LHCN-M2 (cell line): ENCODE results near the gene MYRFL. TPM values are rescaled to one million over a fixed set of nuclear protein-coding genes. Genes with fewer than 3 reads are reported as not detected.
"Not testable (repeated sequence)": the region's sequence is repeated elsewhere in the genome, so short reads cannot be mapped to it uniquely, and the experiment has no call there.

Experiments used
- DNase-seq: peaks from one replicate; pipeline ENCODE4 v3.0.0-alpha.2; 2012; ENCODE audit warnings: low read depth
- total RNA-seq: library from RNA; depleted of rRNA; stranded (reverse); fragments of >200 nt; gene quantifications from 2 replicates; pipeline ENCODE4 v1.2.3, GENCODE V29; 2014

Gene MYRFL
- total RNA-seq, 1 experiment from 2014 or later, result not detected

DNA sequence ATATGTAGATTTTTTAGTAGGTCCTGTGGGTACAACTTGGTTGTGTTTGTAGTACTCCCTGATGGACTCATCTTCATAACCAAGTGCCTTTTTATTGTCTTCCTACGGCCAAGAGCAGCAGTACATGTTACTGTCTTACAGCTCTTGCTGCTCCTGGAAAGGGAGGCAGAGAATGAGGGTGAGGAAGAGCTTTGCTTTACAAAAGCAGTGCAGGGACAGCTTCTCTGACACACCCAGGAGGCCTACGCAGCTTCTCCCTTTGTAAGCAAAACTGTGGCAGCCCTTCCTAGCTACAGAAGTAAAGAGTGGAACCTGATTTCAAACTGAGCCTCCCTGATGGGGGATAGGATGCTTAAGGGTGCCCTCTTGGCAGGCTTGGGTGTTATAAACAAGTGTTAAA, 18.6 kb downstream of the MYRFL start:
- DNase-seq, result no peak

DNA sequence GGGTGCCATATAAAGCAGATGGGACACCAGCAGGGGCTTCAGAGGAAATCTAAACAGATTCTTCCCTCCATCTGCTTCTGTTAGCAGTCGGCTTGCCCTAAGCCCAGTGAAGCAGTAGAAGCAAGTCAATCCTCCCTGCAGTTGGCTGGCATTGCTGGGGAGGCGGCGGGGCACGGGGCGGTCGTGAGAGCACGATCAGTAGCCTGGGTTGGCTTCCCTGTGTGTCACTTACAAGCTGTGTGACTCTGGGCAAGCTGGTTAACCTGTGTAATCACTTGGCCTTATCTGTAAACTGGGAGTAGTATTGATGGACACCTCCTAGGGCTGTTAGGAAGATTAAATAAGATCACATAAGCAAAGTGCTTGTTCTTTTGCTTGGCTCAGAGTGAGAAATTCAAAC, 19.4 kb downstream of the MYRFL start:
- no peak for DNase-seq

GRCh38 chr12:69844836-69845235, 19.8 kb downstream of the MYRFL start:
- no peak for DNase-seq

- no peak for DNase-seq
These were observed 21.9 kb downstream of the MYRFL start for GRCh38 chr12:69846976-69847375.

DNA sequence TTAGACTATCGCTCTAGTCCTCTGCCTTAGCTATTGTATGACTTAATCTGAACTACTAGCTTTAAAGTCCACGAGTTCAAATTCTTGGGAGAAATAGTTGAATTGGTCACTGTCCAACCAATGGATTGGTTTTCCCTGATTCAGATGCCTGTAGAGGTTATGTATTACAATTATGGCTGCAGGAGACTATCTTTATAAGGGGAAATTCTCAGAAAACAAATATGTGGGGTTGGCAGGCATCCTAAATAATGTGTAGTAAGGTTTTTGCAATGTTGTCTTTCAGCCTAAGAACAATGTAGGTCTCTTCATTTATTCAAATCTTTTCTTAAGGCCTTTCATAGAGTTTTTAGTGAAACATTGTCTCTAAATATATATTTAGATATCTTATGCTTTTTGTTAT, 26.9 kb downstream of the MYRFL start:
- no peak for DNase-seq

DNA sequence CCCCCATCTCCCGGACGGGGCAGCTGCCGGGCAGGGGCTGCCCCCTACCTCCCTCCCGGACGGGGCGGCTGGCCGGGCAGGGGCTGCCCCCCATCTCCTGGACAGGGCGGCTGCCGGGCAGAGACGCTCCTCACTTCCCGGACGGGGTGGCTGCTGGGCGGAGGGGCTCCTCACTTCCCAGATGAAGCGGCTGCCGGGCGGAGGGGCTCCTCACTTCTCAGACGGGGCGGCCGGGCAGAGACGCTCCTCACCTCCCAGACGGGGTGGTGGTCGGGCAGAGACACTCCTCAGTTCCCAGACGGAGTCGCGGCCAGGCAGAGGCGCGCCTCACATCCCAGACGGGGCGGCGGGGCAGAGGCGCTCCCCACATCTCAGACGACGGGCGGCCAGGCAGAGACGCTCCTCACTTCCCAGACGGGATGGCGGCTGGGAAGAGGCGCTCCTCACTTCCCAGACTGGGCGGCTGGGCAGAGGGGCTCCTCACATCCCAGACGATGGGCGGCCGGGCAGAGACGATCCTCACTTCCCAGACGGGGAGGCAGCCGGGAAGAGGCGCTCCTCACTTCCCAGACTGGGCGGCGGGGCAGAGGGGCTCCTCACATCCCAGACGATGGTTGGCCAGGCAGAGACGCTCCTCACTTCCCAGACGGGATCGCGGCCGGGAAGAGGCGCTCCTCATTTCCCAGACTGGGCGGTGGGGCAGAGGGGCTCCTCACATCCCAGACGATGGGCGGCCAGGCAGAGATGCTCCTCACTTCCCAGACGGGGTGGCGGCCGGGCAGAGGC, 28.3 kb downstream of the MYRFL start:
- DNase-seq, result not testable (repeated sequence)

- DNase-seq, result no peak
These were observed 41.7 kb downstream of the MYRFL start for GRCh38 chr12:69866698-69867097.

- DNase-seq, result no peak
These were observed 43.7 kb downstream of the MYRFL start for GRCh38 chr12:69868695-69869094.

DNA sequence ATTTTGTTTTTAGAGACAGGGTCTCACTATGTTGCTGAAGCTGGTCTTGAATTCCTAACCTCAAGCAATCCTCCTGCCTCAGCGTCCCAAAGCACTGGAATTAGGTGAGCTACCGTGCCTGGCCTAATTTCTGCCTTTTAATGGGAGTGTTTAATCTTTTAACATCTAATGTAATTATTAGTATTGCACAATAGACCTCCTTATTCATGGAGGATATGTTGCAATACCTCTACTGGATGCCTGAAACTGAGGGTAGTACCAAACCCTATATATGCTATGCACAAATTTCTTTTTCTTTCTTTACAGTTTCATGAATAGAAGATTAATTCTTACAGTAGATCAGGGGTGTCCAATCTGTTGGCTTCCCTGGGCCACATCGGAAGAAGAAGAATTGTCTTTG, 47.8 kb downstream of the MYRFL start:
- no peak for DNase-seq

DNA sequence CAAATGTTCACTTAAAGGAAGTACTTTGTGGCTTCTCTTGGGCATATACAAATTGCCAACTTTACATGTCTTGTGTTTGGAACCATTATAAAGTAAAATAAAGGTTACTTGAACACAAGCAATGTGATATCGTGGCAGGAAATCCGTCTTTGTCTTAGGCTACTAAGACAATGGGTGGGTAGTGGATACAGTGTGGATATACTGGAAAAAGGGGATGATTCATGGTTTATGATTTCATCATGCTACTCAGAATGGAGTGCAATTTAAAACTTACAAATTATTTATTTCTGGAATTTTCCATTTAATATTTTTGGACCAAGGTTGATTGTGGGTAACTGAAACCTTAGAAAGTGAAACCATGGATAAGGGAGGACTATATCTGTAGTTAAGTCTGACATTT, 48.4 kb downstream of the MYRFL start:
- DNase-seq, result peak; percentile 30

DNA sequence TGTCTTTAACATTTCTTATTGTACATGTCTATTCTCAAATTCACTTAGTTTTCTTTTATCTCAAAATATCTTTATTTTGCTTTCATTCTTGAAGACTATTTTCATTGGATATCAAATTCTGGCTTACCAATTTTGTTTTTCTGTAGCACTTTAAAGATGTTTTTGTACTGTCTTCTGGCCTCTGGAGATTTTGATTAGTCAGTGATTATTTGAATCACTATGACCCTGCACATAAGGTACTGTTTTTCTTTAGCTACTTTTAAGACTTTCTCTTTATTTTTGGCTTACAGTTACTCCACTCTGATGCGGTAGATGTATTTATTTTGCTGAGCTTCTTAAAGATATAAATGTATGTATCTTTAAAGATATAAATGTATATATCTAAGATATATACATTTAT, 49.6 kb downstream of the MYRFL start:
- no peak for DNase-seq

DNA sequence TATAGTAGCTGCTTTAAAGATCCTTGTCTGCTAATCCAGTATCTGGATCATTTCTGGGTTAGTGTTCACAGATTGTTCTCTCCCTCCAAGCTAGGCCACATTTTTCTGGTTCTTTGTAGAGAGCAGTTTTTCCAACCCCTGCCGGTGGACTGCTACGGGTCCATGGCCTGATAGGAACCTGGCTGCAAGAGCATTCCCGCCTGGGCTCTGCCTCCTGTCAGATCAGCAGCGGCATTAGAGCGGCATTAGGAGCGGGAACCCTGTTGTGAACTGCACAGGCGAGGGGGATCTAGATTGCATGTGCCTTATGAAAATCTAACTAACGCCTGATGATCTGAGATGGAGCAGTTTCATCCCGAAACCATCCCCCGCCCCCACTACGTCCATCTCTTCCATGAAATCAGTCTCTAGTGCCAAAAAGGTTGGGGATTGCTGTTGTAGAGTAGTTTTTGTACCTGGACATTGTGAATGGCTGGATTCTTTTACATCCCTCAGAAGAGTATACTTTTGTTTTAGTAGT, 50.4 kb downstream of the MYRFL start:
- DNase-seq, result no peak

DNA sequence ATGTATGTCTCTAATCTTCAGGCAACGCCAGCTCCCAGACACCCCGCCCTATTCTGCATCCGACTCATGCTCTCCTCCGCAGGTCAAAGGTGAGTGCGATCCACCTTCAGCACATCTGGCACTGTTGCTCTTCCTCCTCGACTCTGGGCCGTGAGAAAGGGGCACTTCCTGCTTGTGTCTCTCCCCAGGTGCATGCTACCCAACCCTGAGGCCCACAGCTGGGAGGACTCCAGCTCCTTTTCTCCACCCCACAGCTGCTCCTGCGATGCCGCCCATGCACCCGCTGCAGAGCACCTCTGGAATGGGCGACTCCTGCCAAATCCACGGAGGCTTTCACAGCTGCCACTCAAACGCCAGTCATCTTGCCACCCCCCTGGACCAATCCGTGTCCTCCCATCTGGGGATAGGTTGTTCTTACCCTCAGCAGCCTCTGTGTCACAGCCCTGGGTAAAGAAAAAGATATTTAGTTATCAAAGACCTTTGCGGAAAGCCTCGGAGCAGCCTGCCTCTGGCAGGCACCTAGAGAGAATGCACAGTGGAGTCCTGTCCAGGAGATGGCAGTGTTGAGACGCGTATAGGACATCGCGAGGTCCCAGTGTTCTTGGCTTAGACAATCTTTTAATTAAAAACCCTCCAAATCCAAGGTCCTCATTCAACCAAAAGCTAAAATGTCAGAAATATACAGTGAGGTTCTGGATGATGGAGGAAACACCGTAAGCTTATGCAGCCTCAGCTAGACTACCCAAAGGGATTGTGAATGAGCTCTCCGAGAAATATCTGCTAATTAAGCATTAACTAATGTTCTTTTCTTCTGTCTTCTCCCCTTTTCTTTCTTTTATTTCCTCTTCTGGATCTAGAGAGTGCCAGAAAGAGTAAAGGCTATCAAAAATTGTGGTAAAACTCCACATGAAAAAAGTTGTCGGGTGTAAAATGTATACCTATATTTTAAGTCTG, 54.3 kb downstream of the MYRFL start:
- DNase-seq, result peak; percentile 70

DNA sequence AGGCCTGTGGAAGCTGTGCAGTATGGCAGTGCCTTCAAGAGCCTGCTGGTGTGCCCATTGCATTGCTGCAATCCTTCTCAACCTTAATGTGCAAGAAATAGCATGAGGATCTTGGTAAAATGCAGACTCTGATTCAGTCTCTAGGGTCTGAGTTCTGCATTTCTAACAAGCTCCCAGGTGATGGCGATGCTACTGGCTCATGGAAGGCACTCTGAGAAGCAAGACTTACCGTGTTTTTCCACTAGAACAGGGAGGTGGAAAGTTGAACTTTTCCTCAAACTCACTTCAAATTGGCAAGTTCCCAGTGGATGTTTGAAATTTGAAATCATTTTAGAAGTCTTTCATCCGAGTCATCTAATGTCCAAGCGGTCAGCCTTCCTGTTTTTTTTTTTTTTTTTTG, 55.5 kb downstream of the MYRFL start:
- DNase-seq, result peak; percentile 32

GRCh38 chr12:69881771-69882170, 56.7 kb downstream of the MYRFL start:
- DNase-seq, result no peak

DNA sequence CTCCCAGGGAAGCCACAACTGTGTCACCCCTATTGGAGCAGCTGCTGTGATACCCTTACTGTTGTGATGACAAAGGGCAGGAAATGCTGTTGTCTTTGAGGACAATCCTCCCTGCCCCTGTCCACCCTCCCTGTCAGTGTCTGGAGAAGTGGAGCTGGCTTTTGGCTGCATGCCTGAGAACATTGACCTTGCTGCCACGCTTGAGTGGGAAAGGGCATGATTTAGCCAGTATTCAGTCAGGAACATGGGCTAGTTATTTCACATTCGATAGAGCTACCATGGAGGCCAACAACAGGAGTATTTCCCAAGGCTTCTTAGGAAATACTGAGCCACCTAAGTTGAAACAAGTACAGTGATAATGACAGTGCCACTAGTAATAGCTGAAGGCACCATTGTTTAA, 59.4 kb downstream of the MYRFL start:
- DNase-seq, result no peak

DNA sequence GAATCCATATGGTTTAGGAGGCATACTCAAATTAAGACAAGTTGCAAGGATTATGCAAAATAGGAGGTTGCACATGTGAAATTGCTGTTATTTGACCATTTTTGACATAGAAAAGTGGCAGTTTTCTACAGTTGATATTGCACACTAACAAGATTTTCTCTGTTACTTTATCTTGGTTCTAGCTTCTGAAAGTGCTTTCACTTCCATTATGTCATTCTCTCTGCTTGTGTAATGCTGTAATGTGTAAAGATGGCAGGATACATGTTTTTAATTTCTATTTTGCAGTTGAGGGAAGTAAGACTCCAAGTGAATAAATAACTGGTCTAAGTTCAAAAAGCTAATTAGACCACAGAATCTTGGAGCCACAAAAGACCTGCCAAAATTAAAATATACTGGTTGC, 60.6 kb downstream of the MYRFL start:
- no peak for DNase-seq

- DNase-seq, result no peak
These were observed 61.1 kb downstream of the MYRFL start for GRCh38 chr12:69886109-69886508.

- DNase-seq, result no peak
These were observed 61.7 kb downstream of the MYRFL start for GRCh38 chr12:69886715-69887114.

DNA sequence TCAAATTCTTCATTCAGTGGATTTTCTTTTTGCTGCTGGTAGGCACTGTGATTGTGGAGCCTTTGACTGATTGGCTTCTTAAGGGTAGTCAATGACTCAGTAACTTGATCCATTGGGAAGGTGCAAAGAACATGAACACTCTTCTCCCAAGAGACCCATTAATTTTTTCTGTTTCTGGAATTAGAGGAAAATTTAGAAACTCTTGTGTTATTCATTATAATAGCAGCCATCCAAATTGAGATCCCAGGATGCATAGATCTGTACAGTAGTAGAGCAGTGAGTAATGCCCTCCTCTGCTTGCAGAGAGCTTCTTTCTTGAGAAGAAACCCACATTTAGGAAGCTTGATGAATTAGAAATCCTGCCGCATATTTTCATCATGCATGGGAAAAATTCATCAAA, 63.9 kb downstream of the MYRFL start:
- DNase-seq, result no peak

DNA sequence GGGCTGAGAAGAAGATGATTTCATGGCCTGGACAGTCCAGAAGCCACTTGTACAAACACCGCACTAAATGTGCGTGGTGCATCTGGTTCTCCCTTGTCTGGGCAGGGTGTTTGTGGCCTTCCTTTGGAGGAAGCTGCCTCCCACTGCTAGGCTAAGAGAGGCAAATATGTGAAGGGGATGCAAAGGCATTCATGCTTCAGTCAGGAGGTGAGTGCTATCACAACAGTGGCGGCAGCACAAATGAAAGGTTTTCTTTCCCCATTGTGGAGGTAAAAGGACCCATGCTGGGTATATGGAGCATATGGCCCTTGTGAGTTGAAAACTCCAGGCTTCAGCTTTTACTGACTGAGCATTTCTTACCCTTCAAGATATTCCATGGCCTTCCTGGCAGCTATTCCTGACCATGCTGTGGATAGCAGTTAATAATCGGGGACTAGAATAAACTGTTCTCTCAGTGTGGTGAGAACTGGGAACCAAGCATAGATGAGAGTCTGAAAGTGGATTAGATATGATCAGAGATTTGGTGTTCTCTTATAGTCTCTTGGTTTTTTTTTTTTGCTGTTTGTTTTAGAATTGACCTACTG, 69.9 kb downstream of the MYRFL start:
- DNase-seq, result no peak
